GM21619 (cell line): ENCODE data around the gene NKTR.

Source experiments
- ATAC-seq: cut with Tn5 transposase; IDR thresholded peaks from one replicate; pipeline ENCODE4 v1.9.1; 2021; ENCODE audit not compliant: unreplicated experiment

Gene NKTR

GRCh38 chr3:42680806-42681205 lies 80.3 kb downstream of the NKTR start:
- no peak for ATAC-seq

GRCh38 chr3:42681361-42682038 lies 81.0 kb downstream of the NKTR start:
- ATAC-seq, result no peak

DNA sequence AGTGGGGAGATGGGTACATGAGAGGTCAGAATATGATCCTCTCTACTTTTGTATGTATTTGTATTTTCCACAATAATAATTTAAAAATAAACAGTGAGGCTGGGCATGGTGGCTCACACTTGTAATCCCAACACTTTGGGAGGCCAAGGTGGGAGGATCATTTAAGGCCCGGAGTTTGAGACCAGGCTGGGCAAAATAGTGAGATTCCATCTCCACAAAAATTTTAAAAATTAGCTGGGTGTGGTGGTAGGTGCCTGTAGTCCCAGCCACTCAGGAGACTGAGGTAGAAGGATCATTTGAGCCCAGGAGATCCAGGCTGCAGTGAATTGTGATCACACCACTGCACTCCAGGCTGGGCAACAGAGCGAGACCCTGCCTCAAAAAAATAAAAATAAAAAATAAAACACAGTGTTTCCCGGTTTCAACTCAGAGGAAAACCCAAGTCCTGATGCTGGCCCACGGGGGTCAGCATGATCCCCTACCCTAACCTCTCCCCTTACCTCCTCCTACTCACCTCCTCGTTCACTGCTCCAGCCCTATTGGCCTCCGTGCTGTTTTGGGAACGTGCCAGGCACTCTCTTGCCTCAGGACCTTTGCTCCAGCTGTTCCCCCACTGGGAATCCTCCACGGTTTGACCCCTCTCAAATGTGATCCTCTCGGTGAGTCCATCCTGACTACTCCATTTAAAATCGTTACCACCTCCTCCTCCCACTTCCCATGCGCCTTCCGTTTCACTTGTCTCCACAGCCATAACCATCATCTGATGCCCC lies 82.0 kb downstream of the NKTR start:
- ATAC-seq, result no peak

DNA sequence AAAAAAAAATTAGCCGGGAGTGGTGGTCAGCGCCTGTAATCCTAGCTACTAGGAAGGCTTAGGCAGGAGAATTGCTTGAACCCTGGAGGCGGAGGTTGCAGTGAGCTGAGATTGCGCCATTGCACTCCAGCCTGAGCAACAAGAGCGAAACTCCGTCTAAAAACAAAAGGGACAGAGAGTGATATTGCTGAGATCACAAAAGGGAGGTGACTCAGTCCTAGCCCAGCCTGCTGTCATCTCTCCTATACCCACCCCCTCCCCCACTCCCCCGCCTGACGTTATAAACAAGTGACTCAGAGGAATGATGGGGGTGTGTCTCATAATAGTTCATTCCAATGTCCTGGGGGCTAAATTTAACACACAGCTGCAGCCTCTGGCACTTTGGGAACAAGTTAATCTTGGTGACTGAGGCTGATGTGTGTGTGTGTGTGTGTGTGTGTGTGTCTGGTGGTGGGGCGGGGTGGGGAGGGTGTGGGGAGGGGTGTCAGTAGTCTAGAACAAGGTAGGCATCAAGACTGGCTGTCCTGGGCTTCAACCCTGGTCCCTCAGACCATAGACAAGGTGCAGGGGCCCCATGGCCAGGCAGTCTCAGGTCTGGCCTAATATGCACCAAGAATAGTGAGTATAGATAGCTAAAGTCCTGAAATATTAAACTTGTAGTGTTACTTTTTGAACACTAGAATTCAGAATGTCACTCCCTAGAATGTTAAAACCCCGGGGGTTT lies 83.6 kb downstream of the NKTR start:
- no peak for ATAC-seq

DNA sequence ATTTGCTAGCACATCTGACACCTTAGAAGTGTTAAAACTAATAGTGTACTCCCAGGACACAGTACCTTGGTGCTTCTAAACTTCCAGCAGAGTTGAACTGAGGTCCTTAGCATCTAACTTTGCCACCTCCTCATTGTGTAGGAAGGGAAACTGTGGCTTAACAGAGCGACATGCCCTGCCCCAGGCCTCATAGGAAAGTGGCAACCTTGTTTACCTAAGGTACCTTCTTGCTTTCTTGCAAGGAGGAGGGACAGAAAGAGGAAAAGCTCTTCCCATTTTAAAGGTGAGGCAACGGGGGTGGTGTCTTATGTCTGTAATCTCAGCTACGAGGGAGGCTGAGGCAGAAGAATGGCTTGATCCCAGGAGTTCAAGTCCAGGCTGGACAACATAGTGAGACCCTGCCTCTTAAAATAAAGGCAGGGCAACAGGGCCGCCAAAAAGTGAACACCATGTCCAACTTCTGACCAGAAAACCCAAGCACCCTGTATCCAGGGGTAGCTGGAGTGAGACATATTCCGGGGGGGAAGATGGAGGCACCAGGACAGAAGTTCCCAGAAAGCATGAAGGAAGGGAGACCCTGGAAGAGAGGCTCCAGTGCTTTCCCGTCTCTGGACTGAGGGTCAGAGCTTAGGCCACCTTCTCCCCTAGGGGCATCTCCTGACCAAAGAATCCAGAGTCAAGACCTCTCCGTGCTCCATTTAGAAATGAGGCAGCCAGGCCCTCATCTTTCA lies 84.3 kb downstream of the NKTR start:
- no peak for ATAC-seq

- ATAC-seq, result no peak
Measured at GRCh38 chr3:42685363-42685881, 84.9 kb downstream of the NKTR start, which contains the start of gene KLHL40. Gene KLHL40, plus strand, starts transcription at chr3:42685537. Its CDS starts 82 bp downstream, at chr3:42685619.

- no peak for ATAC-seq
Measured at GRCh38 chr3:42685891-42686820, 85.7 kb downstream of the NKTR start.

GRCh38 chr3:42686832-42687650 lies 86.6 kb downstream of the NKTR start:
- no peak for ATAC-seq

- no peak for ATAC-seq
Measured at GRCh38 chr3:42688016-42688415, 87.5 kb downstream of the NKTR start.

DNA sequence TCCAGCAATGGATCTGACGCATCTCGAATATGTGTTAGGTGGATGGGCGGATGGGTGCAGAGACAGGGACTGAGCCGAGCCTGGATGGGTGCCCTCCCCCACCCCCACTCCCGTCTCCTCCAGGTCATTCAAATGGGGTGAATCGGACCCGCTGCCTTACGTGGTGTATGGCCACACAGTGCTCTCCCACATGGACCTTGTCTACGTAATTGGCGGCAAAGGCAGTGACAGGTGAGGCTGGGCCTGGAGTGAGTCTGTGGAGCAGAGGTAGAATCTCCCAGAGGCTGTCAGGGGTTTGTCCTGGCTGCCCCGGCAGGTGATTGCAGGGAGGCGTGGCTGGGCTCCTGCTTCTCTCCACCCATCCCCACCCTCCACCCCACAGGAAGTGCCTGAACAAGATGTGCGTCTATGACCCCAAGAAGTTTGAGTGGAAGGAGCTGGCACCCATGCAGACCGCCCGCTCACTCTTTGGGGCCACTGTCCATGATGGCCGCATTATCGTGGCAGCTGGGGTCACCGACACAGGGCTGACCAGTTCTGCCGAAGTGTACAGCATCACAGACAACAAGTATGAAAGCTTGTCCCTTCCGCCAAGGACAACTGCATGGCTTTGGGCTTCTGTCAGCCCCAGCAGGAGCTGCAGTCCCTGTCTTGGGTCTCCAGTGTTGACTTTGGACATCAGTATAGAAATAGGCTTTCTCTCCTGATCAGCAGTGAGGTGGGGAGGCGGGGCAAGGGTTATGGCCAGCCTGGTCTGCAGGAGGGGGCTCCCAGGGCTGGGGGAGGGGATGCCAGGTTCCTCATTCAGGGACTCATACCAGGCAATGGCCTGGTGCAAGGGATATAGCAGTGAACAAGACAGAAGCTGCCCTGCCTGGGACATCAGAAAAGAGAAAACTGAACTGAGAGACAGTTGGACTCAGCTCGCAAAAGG lies 88.3 kb downstream of the NKTR start:
- ATAC-seq, result no peak

DNA sequence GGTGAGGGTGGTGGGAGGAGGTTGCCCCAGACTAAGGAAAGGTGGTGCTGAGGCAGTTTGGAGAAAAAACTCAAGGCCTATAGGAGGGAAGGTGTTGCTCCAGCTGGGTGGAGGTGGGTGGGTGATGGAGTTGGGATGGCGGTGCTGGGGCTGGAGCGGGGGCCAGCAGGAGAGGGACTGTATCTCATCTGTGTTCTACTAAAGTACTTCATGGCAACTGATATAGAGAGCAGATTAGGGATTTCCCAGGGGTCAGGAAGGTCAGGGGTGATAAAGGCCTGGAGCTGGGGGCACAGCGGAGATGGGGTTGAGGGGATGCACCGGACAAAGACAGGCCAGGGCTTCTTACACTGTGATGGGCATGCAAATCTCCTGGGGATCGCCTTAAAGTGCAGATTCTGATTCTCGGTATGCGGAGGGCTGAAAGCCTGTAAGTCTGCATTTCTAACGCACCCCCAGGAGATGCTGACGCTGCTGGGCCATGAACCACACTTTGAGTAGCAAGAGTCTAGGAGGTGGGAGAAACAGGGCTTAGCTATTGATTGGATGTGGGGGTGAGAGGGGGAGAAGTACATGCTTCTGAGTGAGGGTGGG lies 89.0 kb downstream of the NKTR start:
- no peak for ATAC-seq

DNA sequence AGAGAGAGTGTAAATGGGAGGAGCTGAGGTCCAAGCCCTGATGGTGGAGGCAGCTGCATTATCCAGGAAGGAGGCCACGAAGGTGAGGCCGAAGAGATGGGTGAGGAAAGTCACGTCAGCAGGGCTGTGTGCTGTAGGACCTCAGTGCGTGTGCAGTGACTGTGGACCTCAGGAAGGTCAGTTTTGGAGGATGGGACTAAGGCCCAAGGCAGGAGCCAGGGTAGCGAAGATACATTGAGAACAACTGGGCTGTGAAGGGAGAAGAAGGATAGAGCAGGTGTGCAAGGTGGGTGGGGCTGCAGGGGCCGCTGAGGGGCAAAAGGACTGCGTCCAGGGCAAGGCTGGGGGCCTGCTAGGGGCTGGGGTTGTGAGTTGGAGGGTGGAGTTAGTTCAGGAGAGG lies 89.7 kb downstream of the NKTR start:
- ATAC-seq, result no peak

- ATAC-seq, result no peak
Measured at GRCh38 chr3:42690766-42691680, 90.5 kb downstream of the NKTR start.

- no peak for ATAC-seq
Measured at GRCh38 chr3:42691816-42692666, 91.6 kb downstream of the NKTR start.

GRCh38 chr3:42692667-42693529 lies 92.4 kb downstream of the NKTR start:
- ATAC-seq, result no peak
